ENCODE measurements around the gene CLCNKB. TPM values are rescaled to one million over a fixed set of nuclear protein-coding genes. Genes with fewer than 3 reads are reported as not detected.
"Not testable (repeated sequence)": the region's sequence is repeated elsewhere in the genome, so short reads cannot be mapped to it uniquely, and the experiment has no call there.

Gene CLCNKB
- total RNA-seq, 2 experiments from 2014 or later: not detected

GRCh38 chr1:16048573-16049189 is 5.1 kb downstream of the CLCNKB start:
- intact Hi-C loops (cut with DNase I, micrococcal nuclease): no loop called here
- Histone ChIP-seq H3K4me3 (ENCODE audit: low read length) (peak overlapping the region; percentile 47), H3K4me1 (ENCODE audit: insufficient read depth, low read length) (peaks cover 8% of the 10 kb centered on the region), H3K36me3 (ENCODE audit: insufficient read depth, low read length) (no peaks in the 10 kb centered on the region), H3K27ac (ENCODE audit: low read depth in 1 of 2, low read length in 2 of 2) (no peak overlapping the region), H3K27me3 (ENCODE audit: control insufficient read depth in 1 of 2, insufficient read depth in 2 of 2, low read length in 2 of 2) (peaks cover 4 to 11% of the 10 kb centered on the region in 2 experiments), H3K9me3 (ENCODE audit: control insufficient read depth in 1 of 2, insufficient read depth in 1 of 2, low read length in 2 of 2) (no peaks in the 10 kb centered on the region)
- H3K36me3 Mint-ChIP-seq (ENCODE audit: low read depth): no peaks in the 10 kb centered on the region
- H3K4me1 Mint-ChIP-seq (ENCODE audit: low read depth): no peaks in the 10 kb centered on the region
- DNase-seq (peak in 11 of 14 experiments; percentile 11 to 67 (median 35)), ATAC-seq (ENCODE audit: poor library complexity) (peak; percentile 70)
- no peak for TF ChIP-seq CTCF (IDR thresholded peaks at IDR 0.05)
- no peak overlapping the region for H3K27ac Mint-ChIP-seq
- POLR2A ChIA-PET: no interaction called here
- CTCF ChIA-PET: no interaction called here
- peaks cover 21% of the 10 kb centered on the region for H3K27me3 Mint-ChIP-seq
- H3K4me3 Mint-ChIP-seq: no peak overlapping the region
- no peaks in the 10 kb centered on the region for H3K9me3 Mint-ChIP-seq

GRCh38 chr1:16050328-16050727 is 6.7 kb downstream of the CLCNKB start:
- Histone ChIP-seq H3K27me3 (ENCODE audit: control insufficient read depth in 1 of 2, insufficient read depth in 2 of 2, low read length in 2 of 2) (peaks cover 4 to 11% of the 10 kb centered on the region in 2 experiments), H3K9me3 (ENCODE audit: control insufficient read depth in 1 of 2, insufficient read depth in 1 of 2, low read length in 2 of 2) (no peaks in the 10 kb centered on the region), H3K27ac (ENCODE audit: low read depth in 1 of 2, low read length in 2 of 2) (no peak overlapping the region), H3K4me3 (ENCODE audit: low read length) (no peak overlapping the region), H3K4me1 (ENCODE audit: insufficient read depth, low read length) (peaks cover 8% of the 10 kb centered on the region), H3K36me3 (ENCODE audit: insufficient read depth, low read length) (no peaks in the 10 kb centered on the region)
- H3K27ac Mint-ChIP-seq: no peak overlapping the region
- no peak for DNase-seq
- ChIA-PET CTCF (no interaction called here), POLR2A (no interaction called here)
- no peak for TF ChIP-seq CTCF (IDR thresholded peaks at IDR 0.05)
- no peaks in the 10 kb centered on the region for H3K36me3 Mint-ChIP-seq (ENCODE audit: low read depth)
- H3K4me1 Mint-ChIP-seq (ENCODE audit: low read depth): no peaks in the 10 kb centered on the region
- intact Hi-C loops (cut with DNase I, micrococcal nuclease): no loop called here
- H3K4me3 Mint-ChIP-seq: no peak overlapping the region
- peaks cover 21% of the 10 kb centered on the region for H3K27me3 Mint-ChIP-seq
- no peaks in the 10 kb centered on the region for H3K9me3 Mint-ChIP-seq
- ATAC-seq (ENCODE audit: poor library complexity): no peak

DNA sequence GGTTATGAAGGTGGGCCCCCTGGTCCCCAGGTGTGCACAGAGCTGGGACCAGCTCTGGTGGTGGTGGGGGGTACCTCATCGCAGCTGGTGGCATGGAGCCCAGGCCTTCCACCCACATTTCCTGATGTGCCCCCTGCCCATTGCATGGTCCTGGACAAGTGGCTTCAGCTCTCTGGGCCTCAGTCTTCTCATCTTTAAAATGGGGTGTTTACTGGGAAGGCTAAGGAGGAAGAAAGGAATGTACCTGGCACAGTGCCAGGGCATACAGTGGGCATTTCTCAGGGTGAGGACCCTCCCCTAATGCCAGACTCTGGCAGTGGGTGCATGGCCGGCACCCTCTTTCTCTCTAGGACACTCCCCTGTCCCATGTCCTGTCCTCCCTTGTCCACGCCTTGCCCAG is 7.5 kb downstream of the CLCNKB start:
- H3K4me1 ChIP-seq (ENCODE audit: insufficient read depth, low read length): peaks cover 13% of the 10 kb centered on the region
- ChIA-PET POLR2A (no interaction called here), CTCF (no interaction called here)
- DNase-seq (no peak), ATAC-seq (ENCODE audit: poor library complexity) (no peak)
- no peak for TF ChIP-seq CTCF (IDR thresholded peaks at IDR 0.05)
- Mint-ChIP-seq H3K4me1 (ENCODE audit: low read depth) (peaks cover 3% of the 10 kb centered on the region), H3K4me3 (no peak overlapping the region), H3K9me3 (no peaks in the 10 kb centered on the region), H3K27ac (no peak overlapping the region), H3K36me3 (ENCODE audit: low read depth) (no peaks in the 10 kb centered on the region), H3K27me3 (peaks cover 21% of the 10 kb centered on the region)
- no peaks in the 10 kb centered on the region for H3K9me3 ChIP-seq (ENCODE audit: control insufficient read depth in 1 of 2, insufficient read depth in 1 of 2, low read length in 2 of 2)
- peaks cover 4 to 11% of the 10 kb centered on the region in 2 experiments for H3K27me3 ChIP-seq (ENCODE audit: control insufficient read depth in 1 of 2, insufficient read depth in 2 of 2, low read length in 2 of 2)
- H3K4me3 ChIP-seq (ENCODE audit: low read length): no peak overlapping the region
- H3K36me3 ChIP-seq (ENCODE audit: insufficient read depth, low read length): no peaks in the 10 kb centered on the region
- H3K27ac ChIP-seq (ENCODE audit: low read depth in 1 of 2, low read length in 2 of 2): no peak overlapping the region
- intact Hi-C loops (cut with DNase I, micrococcal nuclease): no loop called here

DNA sequence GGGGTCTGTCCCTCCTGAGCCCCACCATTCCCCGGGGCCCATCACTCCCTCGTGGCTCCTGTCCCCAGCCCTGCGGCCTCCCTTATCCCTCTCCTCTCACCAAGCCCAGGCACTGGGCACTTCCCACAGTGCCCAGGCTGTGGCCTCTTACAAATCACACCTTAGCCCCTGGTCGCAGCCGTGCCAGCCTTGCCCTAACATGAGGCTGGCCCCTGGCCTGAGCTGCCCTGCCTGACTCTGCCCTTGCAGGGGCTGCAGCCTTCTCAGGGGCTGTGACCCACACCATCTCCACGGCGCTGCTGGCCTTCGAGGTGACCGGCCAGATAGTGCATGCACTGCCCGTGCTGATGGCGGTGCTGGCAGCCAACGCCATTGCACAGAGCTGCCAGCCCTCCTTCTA is 8.4 kb downstream of the CLCNKB start:
- H3K9me3 ChIP-seq (ENCODE audit: control insufficient read depth in 1 of 2, insufficient read depth in 1 of 2, low read length in 2 of 2); CTCF ChIA-PET; H3K36me3 Mint-ChIP-seq (ENCODE audit: low read depth); H3K36me3 ChIP-seq (ENCODE audit: insufficient read depth, low read length); POLR2A ChIA-PET; intact Hi-C loops (cut with DNase I, micrococcal nuclease); H3K27ac ChIP-seq (ENCODE audit: low read depth in 1 of 2, low read length in 2 of 2); H3K4me3 ChIP-seq (ENCODE audit: low read length); DNase-seq; ATAC-seq (ENCODE audit: poor library complexity); H3K4me1 Mint-ChIP-seq (ENCODE audit: low read depth); H3K4me3 Mint-ChIP-seq; H3K27ac Mint-ChIP-seq; H3K9me3 Mint-ChIP-seq: not testable (repeated sequence)
- H3K27me3 ChIP-seq (ENCODE audit: control insufficient read depth in 1 of 2, insufficient read depth in 2 of 2, low read length in 2 of 2): peaks cover 4 to 11% of the 10 kb centered on the region in 2 experiments
- peaks cover 21% of the 10 kb centered on the region for H3K27me3 Mint-ChIP-seq
- peaks cover 15% of the 10 kb centered on the region for H3K4me1 ChIP-seq (ENCODE audit: insufficient read depth, low read length)

All from CD4-positive, alpha-beta T cell (primary cell).